HG03280 (cell line): Measurements from ENCODE around the gene GRIP2.

Experiments used
- ATAC-seq: cut with Tn5 transposase; IDR thresholded peaks from one replicate; pipeline ENCODE4 v1.9.1; 2021; ENCODE audit warnings: mild to moderate bottlenecking, moderate library complexity; ENCODE audit not compliant: unreplicated experiment

Gene GRIP2

GRCh38 chr3:14472471-14473351 lies 67.4 kb downstream of the GRIP2 start:
- ATAC-seq = no peak

- ATAC-seq = no peak
These were observed 68.5 kb downstream of the GRIP2 start for GRCh38 chr3:14471690-14472089.

- ATAC-seq = no peak
These were observed 69.1 kb downstream of the GRIP2 start for GRCh38 chr3:14471016-14471415.

GRCh38 chr3:14470461-14470860 lies 69.7 kb downstream of the GRIP2 start:
- ATAC-seq = no peak

- no peak for ATAC-seq
These were observed 71.5 kb downstream of the GRIP2 start for GRCh38 chr3:14468621-14468981.

DNA sequence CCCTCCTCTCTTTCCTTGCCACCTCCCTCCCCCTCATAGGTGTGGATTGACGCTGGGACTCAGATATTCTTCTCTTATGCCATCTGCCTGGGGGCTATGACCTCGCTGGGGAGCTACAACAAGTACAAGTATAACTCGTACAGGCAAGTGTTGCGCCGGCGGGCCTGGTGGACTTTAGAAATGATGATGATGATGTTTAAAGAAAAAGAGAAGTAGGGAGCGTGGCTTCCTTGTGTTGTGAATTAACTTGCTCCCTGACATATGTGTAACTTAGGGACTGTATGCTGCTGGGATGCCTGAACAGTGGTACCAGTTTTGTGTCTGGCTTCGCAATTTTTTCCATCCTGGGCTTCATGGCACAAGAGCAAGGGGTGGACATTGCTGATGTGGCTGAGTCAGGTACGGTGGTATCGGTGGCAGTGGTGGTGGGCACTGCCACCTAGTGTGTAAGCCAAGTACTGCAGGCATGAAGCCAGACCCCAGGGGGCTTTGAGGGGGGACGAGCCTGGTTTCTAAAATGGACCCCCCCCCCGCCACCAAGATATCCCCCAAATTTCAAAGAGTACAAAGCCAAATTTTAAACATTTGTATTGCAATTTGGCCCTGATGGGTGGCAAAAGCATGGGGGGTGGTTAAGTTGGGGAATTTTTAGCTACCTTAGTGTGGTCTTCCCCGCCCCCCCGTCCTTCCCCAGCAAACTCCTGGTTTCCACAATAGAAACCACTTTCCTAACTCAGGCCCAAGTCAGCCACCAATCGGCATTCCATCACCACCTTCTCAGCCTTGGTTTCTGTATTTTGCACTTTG lies 72.1 kb downstream of the GRIP2 start:
- no peak for ATAC-seq

DNA sequence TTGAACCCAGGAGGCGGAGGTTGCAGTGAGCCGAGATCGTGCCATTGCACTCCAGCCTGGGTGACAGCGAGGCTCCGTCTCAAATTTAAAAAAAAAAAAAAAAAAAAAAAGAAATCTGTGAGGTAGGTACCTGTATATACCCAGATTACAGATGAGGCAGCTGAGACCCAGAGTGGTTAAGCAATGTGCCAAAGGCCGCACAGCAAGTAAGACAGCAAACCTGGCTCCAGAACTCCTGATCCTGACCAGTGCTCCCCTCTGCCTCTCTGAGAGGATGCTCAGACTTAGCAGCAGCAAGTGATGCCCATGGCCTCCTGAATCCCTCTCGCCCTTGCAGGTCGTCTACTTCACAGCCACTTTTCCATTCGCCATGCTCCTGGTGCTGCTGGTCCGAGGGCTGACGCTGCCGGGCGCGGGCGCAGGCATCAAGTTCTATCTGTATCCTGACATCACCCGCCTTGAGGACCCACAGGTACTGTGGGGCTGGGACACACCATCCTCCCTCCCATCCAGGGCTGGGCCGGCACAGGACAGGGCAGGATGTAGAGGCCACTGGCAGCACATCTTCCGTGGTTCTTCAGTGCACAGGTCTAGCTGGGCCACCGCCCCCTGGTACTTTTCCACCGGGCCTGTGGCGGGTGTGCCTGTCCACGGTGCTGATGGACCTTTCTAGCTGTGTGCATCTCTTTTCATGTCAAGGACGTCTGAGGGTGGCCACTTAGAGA lies 73.8 kb downstream of the GRIP2 start:
- no peak for ATAC-seq

- ATAC-seq = no peak
These were observed 74.7 kb downstream of the GRIP2 start for GRCh38 chr3:14465425-14465824.

DNA sequence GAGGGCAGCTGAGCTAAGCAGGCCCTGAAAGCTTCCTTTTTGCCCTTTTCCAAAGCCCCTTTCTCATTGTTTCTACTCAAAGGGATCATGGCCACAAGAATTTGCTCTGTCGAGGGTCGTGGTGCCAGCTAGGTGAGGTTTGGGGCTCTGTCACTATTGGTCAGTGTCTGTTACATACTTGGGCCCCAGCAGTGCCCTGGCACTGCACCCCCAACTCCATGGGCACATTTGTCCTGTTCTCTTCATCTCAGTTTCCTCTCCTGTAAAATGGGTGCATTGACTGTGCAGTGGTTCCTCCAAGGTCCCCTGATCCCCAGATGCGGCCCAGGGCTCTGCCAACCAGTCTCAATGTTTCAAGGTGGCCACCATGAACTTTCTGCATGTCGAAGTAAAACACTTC lies 75.6 kb downstream of the GRIP2 start:
- no peak for ATAC-seq

- no peak for ATAC-seq
These were observed 76.0 kb downstream of the GRIP2 start for GRCh38 chr3:14464141-14464465.

DNA sequence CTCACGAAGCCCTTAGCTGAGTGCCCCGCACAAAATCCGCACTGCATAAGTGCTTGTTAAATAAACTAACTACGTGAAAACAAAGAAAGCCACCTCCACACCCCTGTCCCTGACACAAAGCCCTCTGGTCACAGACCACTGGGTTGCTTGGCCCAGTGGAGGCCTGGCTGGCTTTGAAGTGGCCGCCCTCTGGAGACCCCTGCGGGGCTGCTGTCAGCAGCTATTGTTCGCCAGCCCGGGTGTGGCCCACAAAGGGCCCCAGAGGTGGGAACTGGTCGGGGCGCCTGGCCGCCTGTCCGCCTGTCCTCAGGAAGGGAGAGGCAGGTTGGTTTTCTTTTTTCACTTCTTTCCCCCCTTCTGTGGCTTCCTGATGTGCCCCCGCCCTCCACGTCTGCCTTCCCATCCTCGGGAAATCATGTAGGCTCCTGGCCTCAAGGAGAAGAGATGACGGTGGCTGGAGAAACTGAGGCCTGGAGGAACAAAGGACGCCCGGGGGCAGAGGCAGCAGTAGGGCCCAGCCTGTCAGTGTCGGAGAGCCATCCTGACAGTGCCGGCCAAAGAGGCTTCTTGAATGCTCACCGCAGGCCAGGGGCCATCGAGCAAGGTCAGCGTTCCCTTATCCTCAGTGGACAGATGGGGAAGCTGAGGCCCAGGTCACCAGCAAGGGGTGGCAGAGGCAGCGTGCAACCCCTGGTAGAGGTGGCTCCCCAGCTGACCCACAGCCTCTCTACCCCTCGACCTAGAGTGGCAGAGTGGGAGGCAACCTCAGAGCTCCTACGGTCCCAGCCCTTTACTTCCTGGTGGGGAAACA lies 76.6 kb downstream of the GRIP2 start:
- ATAC-seq = no peak

DNA sequence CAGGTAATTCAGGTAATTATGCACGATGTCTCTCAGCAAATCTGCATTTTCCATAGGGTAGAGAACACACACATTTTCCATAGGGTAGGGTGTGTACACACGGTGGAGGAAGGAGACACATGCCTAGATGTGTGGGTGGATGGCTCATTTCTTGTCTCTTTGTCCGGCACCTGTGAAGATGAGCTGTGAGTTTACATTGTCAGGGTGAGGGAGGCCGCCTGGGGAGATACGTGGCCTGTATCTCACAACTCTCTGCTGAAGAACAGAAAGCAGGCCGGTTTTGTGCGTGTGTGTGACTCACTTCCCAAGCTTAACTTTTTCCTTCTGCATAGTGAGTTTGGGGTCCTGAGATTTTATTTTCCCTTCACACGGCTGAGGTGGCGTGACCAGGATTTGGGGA lies 77.4 kb downstream of the GRIP2 start:
- no peak for ATAC-seq

GRCh38 chr3:14461748-14462324 lies 78.3 kb downstream of the GRIP2 start:
- ATAC-seq = no peak

- no peak for ATAC-seq
These were observed 79.0 kb downstream of the GRIP2 start for GRCh38 chr3:14461006-14461747.

GRCh38 chr3:14460342-14461005 lies 79.7 kb downstream of the GRIP2 start:
- ATAC-seq = no peak

- no peak for ATAC-seq
These were observed 80.4 kb downstream of the GRIP2 start for GRCh38 chr3:14459787-14460186.

DNA sequence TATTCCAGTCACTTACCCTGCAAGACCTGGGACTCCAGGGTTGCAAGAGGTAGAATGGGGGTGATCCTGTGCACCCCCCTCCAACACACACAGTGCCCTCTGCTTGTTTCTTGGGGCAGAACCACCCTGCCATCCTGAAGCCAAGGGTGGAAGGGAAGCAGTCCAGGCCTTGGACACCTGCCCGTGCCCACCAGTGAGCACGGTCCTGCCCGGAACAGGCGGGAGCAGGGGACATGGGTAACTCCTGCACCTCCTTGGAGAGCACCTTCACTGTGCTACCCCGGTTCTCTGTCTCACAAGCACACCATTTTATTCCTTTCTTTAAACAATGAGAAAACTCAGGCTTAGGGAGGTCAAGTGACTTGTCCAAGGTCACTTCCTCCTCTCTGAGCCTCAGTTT lies 80.8 kb downstream of the GRIP2 start:
- ATAC-seq = no peak

- ATAC-seq = no peak
These were observed 81.5 kb downstream of the GRIP2 start for GRCh38 chr3:14458434-14459275.
